DMS153 treated with DMSO at 0.1 percent for 48 hours (cell line): ENCODE measurements around the gene PRUNE2.
A peak's percentile ranks its signal among the peaks of the same experiment; 100 is the strongest.
"Not testable (repeated sequence)": the region's sequence is repeated elsewhere in the genome, so short reads cannot be mapped to it uniquely, and the experiment has no call there.

Source experiments
- DNase-seq: peaks from one replicate; lab custom pipeline; 2025; ENCODE audit not compliant: unreplicated experiment; lab: John Stamatoyannopoulos, UW

The PRUNE2 gene, protein sequence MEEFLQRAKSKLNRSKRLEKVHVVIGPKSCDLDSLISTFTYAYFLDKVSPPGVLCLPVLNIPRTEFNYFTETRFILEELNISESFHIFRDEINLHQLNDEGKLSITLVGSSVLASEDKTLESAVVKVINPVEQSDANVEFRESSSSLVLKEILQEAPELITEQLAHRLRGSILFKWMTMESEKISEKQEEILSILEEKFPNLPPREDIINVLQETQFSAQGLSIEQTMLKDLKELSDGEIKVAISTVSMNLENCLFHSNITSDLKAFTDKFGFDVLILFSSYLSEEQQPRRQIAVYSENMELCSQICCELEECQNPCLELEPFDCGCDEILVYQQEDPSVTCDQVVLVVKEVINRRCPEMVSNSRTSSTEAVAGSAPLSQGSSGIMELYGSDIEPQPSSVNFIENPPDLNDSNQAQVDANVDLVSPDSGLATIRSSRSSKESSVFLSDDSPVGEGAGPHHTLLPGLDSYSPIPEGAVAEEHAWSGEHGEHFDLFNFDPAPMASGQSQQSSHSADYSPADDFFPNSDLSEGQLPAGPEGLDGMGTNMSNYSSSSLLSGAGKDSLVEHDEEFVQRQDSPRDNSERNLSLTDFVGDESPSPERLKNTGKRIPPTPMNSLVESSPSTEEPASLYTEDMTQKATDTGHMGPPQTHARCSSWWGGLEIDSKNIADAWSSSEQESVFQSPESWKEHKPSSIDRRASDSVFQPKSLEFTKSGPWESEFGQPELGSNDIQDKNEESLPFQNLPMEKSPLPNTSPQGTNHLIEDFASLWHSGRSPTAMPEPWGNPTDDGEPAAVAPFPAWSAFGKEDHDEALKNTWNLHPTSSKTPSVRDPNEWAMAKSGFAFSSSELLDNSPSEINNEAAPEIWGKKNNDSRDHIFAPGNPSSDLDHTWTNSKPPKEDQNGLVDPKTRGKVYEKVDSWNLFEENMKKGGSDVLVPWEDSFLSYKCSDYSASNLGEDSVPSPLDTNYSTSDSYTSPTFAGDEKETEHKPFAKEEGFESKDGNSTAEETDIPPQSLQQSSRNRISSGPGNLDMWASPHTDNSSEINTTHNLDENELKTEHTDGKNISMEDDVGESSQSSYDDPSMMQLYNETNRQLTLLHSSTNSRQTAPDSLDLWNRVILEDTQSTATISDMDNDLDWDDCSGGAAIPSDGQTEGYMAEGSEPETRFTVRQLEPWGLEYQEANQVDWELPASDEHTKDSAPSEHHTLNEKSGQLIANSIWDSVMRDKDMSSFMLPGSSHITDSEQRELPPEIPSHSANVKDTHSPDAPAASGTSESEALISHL (N-terminal part only)

GRCh38 chr9:76905791-76906646 lies at the start of gene PRUNE2:
Gene PRUNE2, minus strand, starts transcription at chr9:76906114. Its CDS starts 151 bp downstream, at chr9:76905963.
- DNase-seq: peak; percentile 58

- not testable (repeated sequence) for DNase-seq
Observed at GRCh38 chr9:76955406-76955805, 49.5 kb upstream of the PRUNE2 start.

DNA sequence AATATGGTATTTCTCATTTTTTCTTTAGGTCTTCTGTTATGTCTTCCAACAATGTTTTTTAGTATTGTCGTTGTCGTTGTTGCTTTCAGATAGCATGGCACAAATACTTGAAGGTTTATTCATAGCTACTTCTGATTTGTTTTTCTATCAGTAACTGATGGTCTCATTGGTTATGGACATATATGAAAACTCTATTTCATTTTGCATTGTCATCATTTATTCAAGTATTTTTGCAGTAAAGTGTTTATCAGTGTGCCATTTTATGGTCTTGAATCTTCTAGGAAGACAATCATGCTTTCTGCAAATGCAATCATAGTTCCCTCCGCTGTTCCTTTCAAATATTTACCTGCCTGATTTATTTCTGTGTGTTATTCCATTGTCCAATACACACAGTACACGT lies 44.0 kb upstream of the PRUNE2 start:
- no peak for DNase-seq

GRCh38 chr9:76944011-76944410 lies 38.1 kb upstream of the PRUNE2 start:
- DNase-seq: no peak

DNA sequence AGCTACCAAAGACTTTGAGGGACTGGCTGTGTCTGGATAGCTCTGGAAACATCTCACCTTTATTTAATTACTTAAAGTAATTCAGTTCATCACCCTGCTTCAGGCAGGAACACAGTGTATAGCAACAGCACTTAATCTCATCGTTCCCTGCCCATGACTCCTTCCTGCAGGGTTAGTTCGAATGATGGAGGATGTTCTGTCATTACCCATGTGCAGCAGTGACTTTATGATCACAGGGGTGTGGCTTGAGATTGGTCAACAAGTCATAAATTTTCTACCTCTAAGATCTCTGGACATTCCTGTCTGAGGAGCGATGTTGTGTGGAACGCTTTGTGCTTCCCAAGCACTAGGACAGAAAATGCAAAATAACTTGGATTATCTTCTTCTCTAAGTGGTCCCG lies 37.1 kb upstream of the PRUNE2 start:
- DNase-seq: no peak

DNA sequence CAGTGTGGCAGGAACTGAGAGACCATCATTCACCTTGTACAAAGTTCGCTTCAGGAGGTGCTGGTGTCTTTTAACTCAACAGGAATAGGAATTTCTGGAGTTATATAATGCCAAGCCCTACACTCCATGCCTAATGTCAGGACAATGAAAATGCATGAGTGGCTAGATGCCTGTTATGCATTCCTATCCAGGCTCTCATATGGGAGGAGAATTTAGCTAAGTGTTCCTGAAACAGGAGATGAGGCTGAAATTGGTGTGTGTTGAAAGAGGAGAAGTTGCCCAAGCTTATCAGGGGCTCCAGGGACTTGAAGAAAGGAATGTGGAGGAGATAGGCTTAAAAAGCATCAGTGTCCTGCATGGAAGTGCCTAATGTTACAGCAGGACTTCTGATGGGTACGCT lies 26.8 kb upstream of the PRUNE2 start:
- DNase-seq: no peak

- DNase-seq: no peak
Observed at GRCh38 chr9:76932265-76932664, 26.4 kb upstream of the PRUNE2 start.

- no peak for DNase-seq
Observed at GRCh38 chr9:76927540-76928240, 21.8 kb upstream of the PRUNE2 start.

- DNase-seq: no peak
Observed at GRCh38 chr9:76926846-76927245, 20.9 kb upstream of the PRUNE2 start.

GRCh38 chr9:76926324-76926741 lies 20.4 kb upstream of the PRUNE2 start:
- DNase-seq: no peak

- DNase-seq: no peak
Observed at GRCh38 chr9:76921165-76921564, 15.3 kb upstream of the PRUNE2 start.

GRCh38 chr9:76917299-76917698 lies 11.4 kb upstream of the PRUNE2 start:
- DNase-seq: no peak

DNA sequence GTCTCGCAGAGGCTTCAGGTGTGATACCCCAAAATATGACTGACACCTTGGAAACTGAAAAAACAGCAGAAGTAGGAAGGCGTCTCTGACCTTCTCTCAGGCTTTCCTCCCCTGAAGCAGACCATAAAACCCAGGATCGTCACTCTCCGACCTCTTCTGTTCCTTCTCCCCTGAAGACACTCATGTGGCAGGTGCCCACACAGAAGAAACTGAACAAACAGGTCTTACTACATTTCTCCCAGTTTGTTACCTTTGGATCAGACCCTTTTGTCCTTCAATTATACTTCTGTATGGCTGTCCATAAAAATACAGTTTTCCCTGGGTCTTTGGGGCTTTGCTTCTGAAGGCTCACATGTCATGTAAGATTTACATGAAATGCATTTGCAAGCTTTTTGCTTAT lies 10.3 kb upstream of the PRUNE2 start:
- no peak for DNase-seq

DNA sequence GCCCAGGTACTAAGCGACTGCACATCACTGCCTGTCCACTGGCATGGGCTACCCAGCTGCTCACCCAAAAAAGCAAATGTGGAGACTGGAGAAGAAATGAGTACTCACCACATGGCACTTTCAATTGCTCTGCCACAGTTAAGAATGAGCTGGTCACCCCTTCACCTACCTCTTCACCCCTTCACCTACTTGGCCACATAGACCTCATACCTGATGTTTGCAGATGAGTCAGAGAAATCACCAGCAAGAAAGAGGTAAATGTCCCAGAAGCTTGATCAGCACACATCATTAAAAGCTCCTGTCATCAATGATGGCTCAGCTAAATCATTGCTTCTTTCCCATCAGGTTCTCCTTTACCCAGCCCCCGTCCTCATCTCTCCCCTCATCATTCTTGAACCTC lies 7.6 kb upstream of the PRUNE2 start:
- no peak for DNase-seq

DNA sequence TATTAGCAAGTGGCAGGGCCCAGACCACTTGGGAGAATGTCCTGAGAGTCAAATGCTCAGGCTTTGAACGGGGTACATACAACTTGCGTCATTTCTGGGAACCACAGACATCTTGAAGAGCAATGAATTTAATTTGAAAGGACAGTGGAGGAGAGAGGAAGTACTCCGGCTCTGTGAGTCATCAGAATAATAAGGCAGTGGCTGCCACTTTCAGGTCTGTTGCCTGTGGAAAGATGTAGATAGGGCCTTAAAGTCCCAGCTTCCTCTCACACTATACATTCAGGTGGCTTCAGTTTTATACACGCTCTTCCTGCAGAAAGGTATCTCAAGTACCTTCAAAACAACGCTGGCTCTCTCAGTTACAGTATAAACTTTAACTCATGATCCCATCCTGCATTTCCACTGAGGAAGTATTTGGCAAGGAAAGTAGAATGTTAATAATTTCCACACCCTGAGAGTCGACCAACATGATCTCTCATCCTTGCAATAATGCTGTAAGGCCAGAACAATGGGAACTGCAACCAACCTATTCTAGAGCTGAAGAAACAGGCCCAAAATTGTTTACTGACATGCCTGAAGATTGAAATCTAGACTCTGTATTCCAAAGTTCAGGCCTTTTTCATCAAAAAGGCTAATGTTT lies 6.8 kb upstream of the PRUNE2 start:
- peak; percentile 69 for DNase-seq

GRCh38 chr9:76911971-76912370 lies 6.1 kb upstream of the PRUNE2 start:
- peak; percentile 73 for DNase-seq

- no peak for DNase-seq
Observed at GRCh38 chr9:76910861-76911260, 4.9 kb upstream of the PRUNE2 start.

DNA sequence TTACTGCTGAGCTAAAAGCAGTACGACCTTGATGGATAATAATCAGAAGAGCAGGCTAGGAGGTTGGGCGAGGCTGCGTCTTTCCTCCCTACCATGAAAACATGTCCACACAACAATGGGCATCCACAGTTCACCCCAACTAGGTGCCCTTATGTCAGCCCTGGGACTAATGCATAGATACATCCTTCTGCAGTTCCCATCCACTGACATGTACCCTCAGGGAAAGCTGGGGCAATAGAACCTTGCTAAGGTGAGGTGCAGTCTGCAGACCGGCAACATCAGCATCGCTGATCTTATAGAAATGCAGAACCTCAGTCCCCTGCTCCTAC lies 697 bp upstream of the PRUNE2 start:
- no peak for DNase-seq
